Esophagus squamous epithelium (tissue), 4 donors: ENCODE results near the gene ACE2.

Source experiments
- CTCF ChIP-seq, 6 experiments: fragments of 450-650 bp in 4 of 6; fragments of 200-600 bp in 2 of 6; sonication (generic) in 2 of 6; IDR thresholded peaks; one replicate each; pipeline ENCODE4 v1.5.1; 2016 to 2019; ENCODE audit warnings: antibody characterized with exemption in 6 of 6, mild to moderate bottlenecking in 4 of 6, moderate library complexity in 4 of 6
- POLR2A ChIP-seq, 4 donors: fragments of 450-650 bp; IDR thresholded peaks; one replicate each; pipeline ENCODE4 v1.6.1; 2017; ENCODE audit warnings: antibody characterized with exemption in 4 of 4, mild to moderate bottlenecking in 4 of 4, moderate library complexity in 3 of 4

GRCh38 chrX:15512401-15512965, 88.3 kb downstream of the ACE2 start:
- TF ChIP-seq CTCF (IDR thresholded peaks at IDR 0.05), result no peak
- no peak for TF ChIP-seq POLR2A (IDR thresholded peaks at IDR 0.05)
